Liver (tissue), 9 donors: Measurements from ENCODE around the gene GIPC2. TPM values are rescaled to one million over a fixed set of nuclear protein-coding genes. Genes with fewer than 3 reads are reported as not detected.

Experiments
- DNase-seq: peaks from one replicate; pipeline ENCODE4 v3.0.0-alpha.2; 2017; ENCODE audit warnings: low spot score
- H3K27ac ChIP-seq, 2 donors: one replicate each; pipeline ENCODE4 v1.7.0; 2013; ENCODE audit warnings: inconsistent platforms in 2 of 2, low read length in 2 of 2, control low read depth in 1 of 2, low read depth in 1 of 2, mild to moderate bottlenecking in 1 of 2
- H3K27me3 ChIP-seq, 4 donors: one replicate each; pipeline versions ENCODE4 v1.6.1 to v1.7.0; 2013; ENCODE audit warnings: low read length in 3 of 4, inconsistent platforms in 1 of 4, mild to moderate bottlenecking in 1 of 4, moderate library complexity in 1 of 4; ENCODE audit not compliant: control insufficient read depth in 4 of 4, insufficient read depth in 4 of 4
- H3K36me3 ChIP-seq, 4 donors: one replicate each; pipeline versions ENCODE4 v1.6.1 to v1.7.0; 2013; ENCODE audit warnings: low read length in 3 of 4, mild to moderate bottlenecking in 3 of 4, low read depth in 1 of 4, moderate library complexity in 1 of 4; ENCODE audit not compliant: control insufficient read depth in 4 of 4, insufficient read depth in 3 of 4
- H3K4me1 ChIP-seq, 4 donors: one replicate each; pipeline versions ENCODE4 v1.6.1 to v1.7.0; 2013; ENCODE audit warnings: low read length in 3 of 4, mild to moderate bottlenecking in 3 of 4, moderate library complexity in 1 of 4; ENCODE audit not compliant: control insufficient read depth in 4 of 4, insufficient read depth in 4 of 4
- H3K4me3 ChIP-seq, 3 donors: one replicate each; pipeline versions ENCODE4 v1.6.1 to v1.7.0; 2013; ENCODE audit warnings: low read length in 3 of 3, control low read depth in 1 of 3, low read depth in 1 of 3, mild to moderate bottlenecking in 1 of 3
- H3K9ac ChIP-seq, 2 donors: one replicate each; pipeline ENCODE4 v1.7.0; 2013; ENCODE audit warnings: low read length in 2 of 2, mild to moderate bottlenecking in 2 of 2, moderate library complexity in 2 of 2, control low read depth in 1 of 2, low read depth in 1 of 2
- H3K9me3 ChIP-seq, 4 donors: one replicate each; pipeline versions ENCODE4 v1.6.1 to v1.7.0; 2013; ENCODE audit warnings: low read length in 3 of 4; ENCODE audit not compliant: control insufficient read depth in 4 of 4
- EGR1 ChIP-seq, 2 donors: IDR thresholded peaks; 2 replicates each; pipeline ENCODE4 v1.6.1; 2016 to 2018; ENCODE audit warnings: antibody characterized with exemption in 2 of 2, low read depth in 2 of 2
- FOXA1 ChIP-seq: IDR thresholded peaks from 2 replicates; pipeline ENCODE4 v1.6.1; 2016; ENCODE audit warnings: antibody characterized with exemption
- FOXA2 ChIP-seq: IDR thresholded peaks from 2 replicates; pipeline ENCODE4 v1.6.1; 2016; ENCODE audit warnings: antibody characterized with exemption
- GABPA ChIP-seq, 2 donors: IDR thresholded peaks in 1 of 2; conservative IDR thresholded peaks in 1 of 2; 2 replicates each; pipeline ENCODE4 v1.6.1; 2016; ENCODE audit warnings: antibody characterized with exemption in 2 of 2, mild to moderate bottlenecking in 1 of 2, moderate library complexity in 1 of 2
- HNF4A ChIP-seq, 2 donors: conservative IDR thresholded peaks; 2 replicates each; pipeline ENCODE4 v1.6.1; 2016; ENCODE audit warnings: antibody characterized with exemption in 2 of 2, mild to moderate bottlenecking in 2 of 2
- HNF4G ChIP-seq: IDR thresholded peaks from 2 replicates; pipeline ENCODE4 v1.6.1; 2016; ENCODE audit warnings: antibody characterized with exemption
- JUND ChIP-seq, 2 donors: IDR thresholded peaks; 2 replicates each; pipeline ENCODE4 v1.6.1; 2016; ENCODE audit warnings: antibody characterized with exemption in 2 of 2
- RAD21 ChIP-seq, 2 donors: IDR thresholded peaks; 2 replicates each; pipeline ENCODE4 v1.6.1; 2016; ENCODE audit warnings: antibody characterized with exemption in 2 of 2, mild to moderate bottlenecking in 2 of 2
- RXRA ChIP-seq, 2 donors: IDR thresholded peaks; 2 replicates each; pipeline ENCODE4 v1.6.1; 2017 to 2018; ENCODE audit warnings: antibody characterized with exemption in 2 of 2, mild to moderate bottlenecking in 1 of 2
- SP1 ChIP-seq: IDR thresholded peaks from 2 replicates; pipeline ENCODE4 v1.6.1; 2018; ENCODE audit warnings: antibody characterized with exemption, mild to moderate bottlenecking
- TAF1 ChIP-seq: conservative IDR thresholded peaks from 2 replicates; pipeline ENCODE4 v1.6.1; 2016; ENCODE audit warnings: antibody characterized with exemption, mild to moderate bottlenecking
- YY1 ChIP-seq: IDR thresholded peaks from 2 replicates; pipeline ENCODE4 v1.6.1; 2016; ENCODE audit warnings: antibody characterized with exemption, mild to moderate bottlenecking
- WGBS: extraction: QIAGEN DNeasy Blood & Tissue Kit; methylation state at CpG from one replicate; pipeline ENCODE4 v1.1.7; 2013; 5-methylcytosine and 5-hydroxymethylcytosine counted together
- polyA plus RNA-seq, 2 donors: library from polyadenylated mRNA; stranded (reverse) in 1 of 2; unstranded in 1 of 2; fragments of 200-250 nt in 1 of 2; fragments of >200 nt in 1 of 2; fragmentation: Nextera tagmentation in 1 of 2; extraction: Ambion mirVana in 1 of 2; gene quantifications; one replicate each; pipeline versions ENCODE4 v1.2.1 to v1.2.3, GENCODE V29; 2013 to 2015
- total RNA-seq, 2 donors: library from RNA; depleted of rRNA; stranded (reverse); fragments of >200 nt; gene quantifications; one replicate each; pipeline ENCODE4 v1.2.3, GENCODE V29; 2014
- TF ChIP-seq, protein P1 (sequence below): fragments of 150-350 bp; IDR thresholded peaks from 2 replicates; pipeline ENCODE4 v1.5.1; 2017; ENCODE audit warnings: improper control_type of control experiment, low read depth, low read length; ENCODE audit not compliant: missing input control
- TF ChIP-seq, protein P2 (sequence below): IDR thresholded peaks from 2 replicates; pipeline ENCODE4 v1.6.1; 2016; ENCODE audit warnings: antibody characterized with exemption
- TF ChIP-seq, protein P3 (sequence below): IDR thresholded peaks from 2 replicates; pipeline ENCODE4 v1.6.1; 2016; ENCODE audit warnings: antibody characterized with exemption
- TF ChIP-seq, protein P4 (sequence below): IDR thresholded peaks from 2 replicates; pipeline ENCODE4 v1.6.1; 2016; ENCODE audit warnings: antibody characterized with exemption
- TF ChIP-seq, protein P5 (sequence below): IDR thresholded peaks from 2 replicates; pipeline ENCODE4 v1.6.1; 2016; ENCODE audit warnings: antibody characterized with exemption, mild to moderate bottlenecking
- donor health status: healthy.
- donor health status: healthy.
- donor health status: healthy.
- donor health status: healthy.
- donor health status: healthy.

GIPC2 gene
- total and polyA plus RNA-seq, 4 donors = 3.7 to 10.9 (median 6.4) TPM

DNA sequence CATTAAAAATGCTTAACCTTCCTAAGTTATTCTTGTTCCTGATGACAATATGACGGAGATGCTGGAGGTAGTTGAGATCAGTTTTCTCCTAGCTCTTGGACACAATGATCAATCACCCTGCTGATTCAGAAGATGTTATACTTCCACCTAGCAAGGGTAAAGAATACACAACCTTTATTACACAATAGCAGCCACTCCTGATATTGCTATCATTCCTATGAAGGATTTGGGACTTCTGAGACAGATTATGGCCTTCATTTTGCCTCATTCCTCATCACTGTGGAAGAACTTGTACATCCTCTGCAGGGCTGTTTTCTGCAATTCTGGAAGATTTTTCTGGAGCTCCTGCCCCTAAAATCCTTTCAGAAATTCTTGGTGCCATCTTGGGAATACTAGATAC is 47.8 kb downstream of the GIPC2 start:
- peaks cover 0 to 5% (median under 1%) of the 10 kb centered on the region in 4 donors for H3K36me3 ChIP-seq
- TF ChIP-seq TAF1 = no peak
- TF ChIP-seq YY1 = no peak
- TF ChIP-seq FOXA1 = no peak
- TF ChIP-seq, protein P1, sequence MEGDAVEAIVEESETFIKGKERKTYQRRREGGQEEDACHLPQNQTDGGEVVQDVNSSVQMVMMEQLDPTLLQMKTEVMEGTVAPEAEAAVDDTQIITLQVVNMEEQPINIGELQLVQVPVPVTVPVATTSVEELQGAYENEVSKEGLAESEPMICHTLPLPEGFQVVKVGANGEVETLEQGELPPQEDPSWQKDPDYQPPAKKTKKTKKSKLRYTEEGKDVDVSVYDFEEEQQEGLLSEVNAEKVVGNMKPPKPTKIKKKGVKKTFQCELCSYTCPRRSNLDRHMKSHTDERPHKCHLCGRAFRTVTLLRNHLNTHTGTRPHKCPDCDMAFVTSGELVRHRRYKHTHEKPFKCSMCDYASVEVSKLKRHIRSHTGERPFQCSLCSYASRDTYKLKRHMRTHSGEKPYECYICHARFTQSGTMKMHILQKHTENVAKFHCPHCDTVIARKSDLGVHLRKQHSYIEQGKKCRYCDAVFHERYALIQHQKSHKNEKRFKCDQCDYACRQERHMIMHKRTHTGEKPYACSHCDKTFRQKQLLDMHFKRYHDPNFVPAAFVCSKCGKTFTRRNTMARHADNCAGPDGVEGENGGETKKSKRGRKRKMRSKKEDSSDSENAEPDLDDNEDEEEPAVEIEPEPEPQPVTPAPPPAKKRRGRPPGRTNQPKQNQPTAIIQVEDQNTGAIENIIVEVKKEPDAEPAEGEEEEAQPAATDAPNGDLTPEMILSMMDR = no peak
- TF ChIP-seq FOXA2 = no peak
- TF ChIP-seq GABPA (IDR thresholded peaks at IDR 0.05 in 1 of 2, conservative IDR thresholded peaks at IDR 0.05 in 1 of 2) = no peak
- no peak for TF ChIP-seq RAD21 (IDR thresholded peaks at IDR 0.05)
- TF ChIP-seq SP1 = no peak
- TF ChIP-seq RXRA (IDR thresholded peaks at IDR 0.05) = no peak
- no peak for TF ChIP-seq HNF4G
- TF ChIP-seq, protein P2, sequence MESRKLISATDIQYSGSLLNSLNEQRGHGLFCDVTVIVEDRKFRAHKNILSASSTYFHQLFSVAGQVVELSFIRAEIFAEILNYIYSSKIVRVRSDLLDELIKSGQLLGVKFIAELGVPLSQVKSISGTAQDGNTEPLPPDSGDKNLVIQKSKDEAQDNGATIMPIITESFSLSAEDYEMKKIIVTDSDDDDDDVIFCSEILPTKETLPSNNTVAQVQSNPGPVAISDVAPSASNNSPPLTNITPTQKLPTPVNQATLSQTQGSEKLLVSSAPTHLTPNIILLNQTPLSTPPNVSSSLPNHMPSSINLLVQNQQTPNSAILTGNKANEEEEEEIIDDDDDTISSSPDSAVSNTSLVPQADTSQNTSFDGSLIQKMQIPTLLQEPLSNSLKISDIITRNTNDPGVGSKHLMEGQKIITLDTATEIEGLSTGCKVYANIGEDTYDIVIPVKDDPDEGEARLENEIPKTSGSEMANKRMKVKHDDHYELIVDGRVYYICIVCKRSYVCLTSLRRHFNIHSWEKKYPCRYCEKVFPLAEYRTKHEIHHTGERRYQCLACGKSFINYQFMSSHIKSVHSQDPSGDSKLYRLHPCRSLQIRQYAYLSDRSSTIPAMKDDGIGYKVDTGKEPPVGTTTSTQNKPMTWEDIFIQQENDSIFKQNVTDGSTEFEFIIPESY = no peak
- TF ChIP-seq JUND (IDR thresholded peaks at IDR 0.05) = no peak
- no peak for TF ChIP-seq HNF4A (conservative IDR thresholded peaks at IDR 0.05)
- no peak for TF ChIP-seq EGR1 (IDR thresholded peaks at IDR 0.05; ENCODE audit: low read depth in 2 of 2)
- no peak overlapping the region for H3K9ac ChIP-seq
- no peak for DNase-seq
- no peaks in the 10 kb centered on the region for H3K9me3 ChIP-seq
- H3K4me1 ChIP-seq = peaks cover 0 to 6% (median 2%) of the 10 kb centered on the region in 4 donors
- 100% methylated on average over 1 of the region's 1 CpG for WGBS
- H3K27ac ChIP-seq = no peak overlapping the region
- H3K27me3 ChIP-seq = no peaks in the 10 kb centered on the region
- H3K4me3 ChIP-seq = no peak overlapping the region

DNA sequence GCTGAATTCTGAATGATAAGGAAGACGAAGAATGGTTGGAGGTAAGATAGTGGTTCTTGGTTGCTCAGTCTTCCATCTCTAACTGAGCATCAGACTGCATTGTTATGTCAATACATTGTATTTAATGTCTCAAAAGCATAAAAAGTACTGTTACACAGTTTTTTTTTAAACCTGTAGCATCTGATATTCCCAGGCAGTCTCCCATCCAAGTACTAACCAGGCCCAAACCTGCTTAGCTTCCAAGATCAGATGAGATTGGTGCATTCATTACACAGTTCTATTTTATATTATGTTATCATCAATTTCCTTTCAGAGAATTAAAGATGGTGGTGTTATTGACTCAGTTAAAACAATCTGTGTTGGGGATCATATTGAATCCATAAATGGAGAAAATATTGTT is 48.9 kb downstream of the GIPC2 start:
- H3K27me3 ChIP-seq = no peaks in the 10 kb centered on the region
- TF ChIP-seq YY1 (no peak), HNF4A (conservative IDR thresholded peaks at IDR 0.05) (no peak), SP1 (no peak), EGR1 (IDR thresholded peaks at IDR 0.05; ENCODE audit: low read depth in 2 of 2) (no peak), TAF1 (no peak), RAD21 (IDR thresholded peaks at IDR 0.05) (no peak), FOXA2 (no peak)
- TF ChIP-seq, protein P3, sequence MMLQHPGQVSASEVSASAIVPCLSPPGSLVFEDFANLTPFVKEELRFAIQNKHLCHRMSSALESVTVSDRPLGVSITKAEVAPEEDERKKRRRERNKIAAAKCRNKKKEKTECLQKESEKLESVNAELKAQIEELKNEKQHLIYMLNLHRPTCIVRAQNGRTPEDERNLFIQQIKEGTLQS = no peak
- TF ChIP-seq, protein P4, sequence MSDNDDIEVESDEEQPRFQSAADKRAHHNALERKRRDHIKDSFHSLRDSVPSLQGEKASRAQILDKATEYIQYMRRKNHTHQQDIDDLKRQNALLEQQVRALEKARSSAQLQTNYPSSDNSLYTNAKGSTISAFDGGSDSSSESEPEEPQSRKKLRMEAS = no peak
- TF ChIP-seq, protein P5, sequence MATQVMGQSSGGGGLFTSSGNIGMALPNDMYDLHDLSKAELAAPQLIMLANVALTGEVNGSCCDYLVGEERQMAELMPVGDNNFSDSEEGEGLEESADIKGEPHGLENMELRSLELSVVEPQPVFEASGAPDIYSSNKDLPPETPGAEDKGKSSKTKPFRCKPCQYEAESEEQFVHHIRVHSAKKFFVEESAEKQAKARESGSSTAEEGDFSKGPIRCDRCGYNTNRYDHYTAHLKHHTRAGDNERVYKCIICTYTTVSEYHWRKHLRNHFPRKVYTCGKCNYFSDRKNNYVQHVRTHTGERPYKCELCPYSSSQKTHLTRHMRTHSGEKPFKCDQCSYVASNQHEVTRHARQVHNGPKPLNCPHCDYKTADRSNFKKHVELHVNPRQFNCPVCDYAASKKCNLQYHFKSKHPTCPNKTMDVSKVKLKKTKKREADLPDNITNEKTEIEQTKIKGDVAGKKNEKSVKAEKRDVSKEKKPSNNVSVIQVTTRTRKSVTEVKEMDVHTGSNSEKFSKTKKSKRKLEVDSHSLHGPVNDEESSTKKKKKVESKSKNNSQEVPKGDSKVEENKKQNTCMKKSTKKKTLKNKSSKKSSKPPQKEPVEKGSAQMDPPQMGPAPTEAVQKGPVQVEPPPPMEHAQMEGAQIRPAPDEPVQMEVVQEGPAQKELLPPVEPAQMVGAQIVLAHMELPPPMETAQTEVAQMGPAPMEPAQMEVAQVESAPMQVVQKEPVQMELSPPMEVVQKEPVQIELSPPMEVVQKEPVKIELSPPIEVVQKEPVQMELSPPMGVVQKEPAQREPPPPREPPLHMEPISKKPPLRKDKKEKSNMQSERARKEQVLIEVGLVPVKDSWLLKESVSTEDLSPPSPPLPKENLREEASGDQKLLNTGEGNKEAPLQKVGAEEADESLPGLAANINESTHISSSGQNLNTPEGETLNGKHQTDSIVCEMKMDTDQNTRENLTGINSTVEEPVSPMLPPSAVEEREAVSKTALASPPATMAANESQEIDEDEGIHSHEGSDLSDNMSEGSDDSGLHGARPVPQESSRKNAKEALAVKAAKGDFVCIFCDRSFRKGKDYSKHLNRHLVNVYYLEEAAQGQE = no peak
- no peak overlapping the region for H3K9ac ChIP-seq
- no peak overlapping the region for H3K27ac ChIP-seq
- 93% methylated on average over 1 of the region's 1 CpG for WGBS
- no peaks in the 10 kb centered on the region for H3K4me1 ChIP-seq
- no peaks in the 10 kb centered on the region for H3K9me3 ChIP-seq
- no peak overlapping the region for H3K4me3 ChIP-seq
- peaks cover 0 to 5% (median under 1%) of the 10 kb centered on the region in 4 donors for H3K36me3 ChIP-seq
- no peak for DNase-seq
